HEK293T (cell line): Measurements from ENCODE around the gene NPAT.

ENCODE experiments used
- CTCF ChIA-PET: fragments of 350-600 bp; formaldehyde crosslinking; extraction: SDS; loops from one replicate; lab custom pipeline; 2021; ENCODE audit warnings: antibody characterized with exemption, inconsistent platforms; lab: Yijun Ruan, JAX
- POLR2A ChIA-PET: fragments of 350-600 bp; formaldehyde crosslinking; extraction: SDS; loops from one replicate; lab custom pipeline; 2020; ENCODE audit warnings: antibody characterized with exemption, inconsistent platforms; lab: Yijun Ruan, JAX
- DNase-seq: peaks from one replicate; pipeline ENCODE4 v3.0.0; 2012; ENCODE audit warnings: mixed read lengths; ENCODE audit errors: extremely low spot score
- ARNT ChIP-seq: fragments of 450-650 bp; IDR thresholded peaks from 2 replicates; pipeline ENCODE4 v1.6.1; 2017; ENCODE audit warnings: mild to moderate bottlenecking
- BHLHE40 ChIP-seq: fragments of 450-650 bp; IDR thresholded peaks from 2 replicates; pipeline ENCODE4 v1.6.1; 2016; ENCODE audit warnings: mild to moderate bottlenecking, moderate library complexity, borderline replicate concordance
- CTBP1 ChIP-seq: fragments of 450-650 bp; IDR thresholded peaks from 2 replicates; pipeline ENCODE4 v1.6.1; 2016; ENCODE audit warnings: borderline replicate concordance
- ELF4 ChIP-seq: fragments of 450-650 bp; IDR thresholded peaks from 2 replicates; pipeline ENCODE4 v1.6.1; 2017; ENCODE audit warnings: antibody characterized with exemption
- FOXA1 ChIP-seq: fragments of 450-650 bp; IDR thresholded peaks from 2 replicates; pipeline ENCODE4 v1.6.1; 2016; ENCODE audit warnings: mild to moderate bottlenecking
- FOXK2 ChIP-seq: fragments of 450-650 bp; IDR thresholded peaks from 2 replicates; pipeline ENCODE4 v1.6.1; 2016; ENCODE audit warnings: mild to moderate bottlenecking
- FOXM1 ChIP-seq: fragments of 450-650 bp; IDR thresholded peaks from 2 replicates; pipeline ENCODE4 v1.6.1; 2017; ENCODE audit warnings: mild to moderate bottlenecking, borderline replicate concordance
- HDGF ChIP-seq: fragments of 450-650 bp; IDR thresholded peaks from 2 replicates; pipeline ENCODE4 v1.6.1; 2017; ENCODE audit warnings: antibody characterized with exemption, borderline replicate concordance
- L3MBTL2 ChIP-seq: fragments of 450-650 bp; conservative IDR thresholded peaks from 2 replicates; pipeline ENCODE4 v1.6.1; 2016; ENCODE audit warnings: mild to moderate bottlenecking
- LEF1 ChIP-seq: fragments of 450-650 bp; IDR thresholded peaks from 2 replicates; pipeline ENCODE4 v1.6.1; 2017; ENCODE audit warnings: mild to moderate bottlenecking, borderline replicate concordance
- NFRKB ChIP-seq: fragments of 450-650 bp; IDR thresholded peaks from 2 replicates; pipeline ENCODE4 v1.6.1; 2016; ENCODE audit warnings: mild to moderate bottlenecking, moderate library complexity
- PKNOX1 ChIP-seq: fragments of 450-650 bp; IDR thresholded peaks from 2 replicates; pipeline ENCODE4 v1.6.1; 2016
- SP1 ChIP-seq: fragments of 450-650 bp; IDR thresholded peaks from 2 replicates; pipeline ENCODE4 v1.6.1; 2017
- SUZ12 ChIP-seq: fragments of 450-650 bp; IDR thresholded peaks from 2 replicates; pipeline ENCODE4 v1.6.1; 2016; ENCODE audit warnings: mild to moderate bottlenecking
- TARDBP ChIP-seq: fragments of 450-650 bp; IDR thresholded peaks from 2 replicates; pipeline ENCODE4 v1.6.1; 2016
- ZNF384 ChIP-seq: fragments of 450-650 bp; IDR thresholded peaks from 2 replicates; pipeline ENCODE4 v1.6.1; 2016

The NPAT gene

GRCh38 chr11:108220721-108221336, 1.6 kb downstream of the NPAT start:
- DNase-seq = no peak
- TF ChIP-seq ARNT (no peak), CTBP1 (no peak)
- POLR2A ChIA-PET = no interaction called here
- CTCF ChIA-PET = no interaction called here

GRCh38 chr11:108218912-108219783, 3.3 kb downstream of the NPAT start:
- no peak for DNase-seq
- ChIA-PET POLR2A (no interaction called here), CTCF (no interaction called here)
- no peak for TF ChIP-seq FOXA1
- TF ChIP-seq BHLHE40 = no peak
- TF ChIP-seq SP1 = no peak
- TF ChIP-seq PKNOX1 = no peak
- no peak for TF ChIP-seq FOXM1
- TF ChIP-seq HDGF = no peak
- no peak for TF ChIP-seq TARDBP
- TF ChIP-seq ELF4 = no peak
- no peak for TF ChIP-seq L3MBTL2
- no peak for TF ChIP-seq SUZ12
- no peak for TF ChIP-seq CTBP1
- no peak for TF ChIP-seq ARNT
- TF ChIP-seq FOXK2 = no peak
- TF ChIP-seq NFRKB = no peak
- no peak for TF ChIP-seq LEF1
- TF ChIP-seq ZNF384 = no peak

- ChIA-PET CTCF (no interaction called here), POLR2A (no interaction called here)
- TF ChIP-seq FOXA1 (no peak), SP1 (no peak), FOXK2 (no peak), L3MBTL2 (no peak), ZNF384 (no peak), LEF1 (no peak), ARNT (no peak), NFRKB (no peak), ELF4 (no peak), CTBP1 (no peak), HDGF (no peak), PKNOX1 (no peak), FOXM1 (no peak), SUZ12 (no peak)
Measured at GRCh38 chr11:108218455-108218854, 4.0 kb downstream of the NPAT start.

GRCh38 chr11:108216988-108217387, 5.5 kb downstream of the NPAT start:
- no peak for DNase-seq
- ChIA-PET CTCF (no interaction called here), POLR2A (no interaction called here)
- TF ChIP-seq FOXM1 = no peak
- TF ChIP-seq NFRKB = no peak
- no peak for TF ChIP-seq TARDBP

More at GRCh38 chr11:108218455-108218854, 4.0 kb downstream of the NPAT start:
- DNase-seq = no peak

GRCh38 chr11:108213784-108214183, 8.7 kb downstream of the NPAT start:
- ChIA-PET CTCF (no interaction called here), POLR2A (no interaction called here)
- TF ChIP-seq HDGF (no peak), TARDBP (no peak), CTBP1 (no peak), LEF1 (no peak), ARNT (no peak), SP1 (no peak), PKNOX1 (no peak), BHLHE40 (no peak), ZNF384 (no peak)

GRCh38 chr11:108210441-108210840, 12.0 kb downstream of the NPAT start:
- TF ChIP-seq FOXK2 = no peak
- TF ChIP-seq NFRKB = no peak
- CTCF ChIA-PET = no interaction called here
- POLR2A ChIA-PET = no interaction called here
- DNase-seq = no peak

More at GRCh38 chr11:108213784-108214183, 8.7 kb downstream of the NPAT start:
- DNase-seq = no peak

- TF ChIP-seq BHLHE40 (no peak), TARDBP (no peak), L3MBTL2 (no peak)
- no peak for DNase-seq
- CTCF ChIA-PET = no interaction called here
- POLR2A ChIA-PET = no interaction called here
Measured at GRCh38 chr11:108207683-108208060, 14.8 kb downstream of the NPAT start.
